ENCODE measurements around the gene ITPKC.

ITPKC gene

GRCh38 chr19:40704491-40705361 lies 12.2 kb upstream of the ITPKC start:
- TF ChIP-seq, protein P1, sequence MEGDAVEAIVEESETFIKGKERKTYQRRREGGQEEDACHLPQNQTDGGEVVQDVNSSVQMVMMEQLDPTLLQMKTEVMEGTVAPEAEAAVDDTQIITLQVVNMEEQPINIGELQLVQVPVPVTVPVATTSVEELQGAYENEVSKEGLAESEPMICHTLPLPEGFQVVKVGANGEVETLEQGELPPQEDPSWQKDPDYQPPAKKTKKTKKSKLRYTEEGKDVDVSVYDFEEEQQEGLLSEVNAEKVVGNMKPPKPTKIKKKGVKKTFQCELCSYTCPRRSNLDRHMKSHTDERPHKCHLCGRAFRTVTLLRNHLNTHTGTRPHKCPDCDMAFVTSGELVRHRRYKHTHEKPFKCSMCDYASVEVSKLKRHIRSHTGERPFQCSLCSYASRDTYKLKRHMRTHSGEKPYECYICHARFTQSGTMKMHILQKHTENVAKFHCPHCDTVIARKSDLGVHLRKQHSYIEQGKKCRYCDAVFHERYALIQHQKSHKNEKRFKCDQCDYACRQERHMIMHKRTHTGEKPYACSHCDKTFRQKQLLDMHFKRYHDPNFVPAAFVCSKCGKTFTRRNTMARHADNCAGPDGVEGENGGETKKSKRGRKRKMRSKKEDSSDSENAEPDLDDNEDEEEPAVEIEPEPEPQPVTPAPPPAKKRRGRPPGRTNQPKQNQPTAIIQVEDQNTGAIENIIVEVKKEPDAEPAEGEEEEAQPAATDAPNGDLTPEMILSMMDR (IDR thresholded peaks at IDR 0.05; ENCODE audit: borderline replicate concordance, insufficient read depth, low read depth, low read length) = no peak
- H3K4me3 ChIP-seq (ENCODE audit: low read depth, low read length) = no peak overlapping the region

GRCh38 chr19:40705362-40705651 lies 11.6 kb upstream of the ITPKC start:
- no peak overlapping the region for H3K4me3 ChIP-seq (ENCODE audit: low read depth, low read length)
- TF ChIP-seq, protein P1 (IDR thresholded peaks at IDR 0.05; ENCODE audit: borderline replicate concordance, insufficient read depth, low read depth, low read length) = no peak

GRCh38 chr19:40705950-40706619 lies 10.8 kb upstream of the ITPKC start:
- TF ChIP-seq, protein P1 (IDR thresholded peaks at IDR 0.05; ENCODE audit: borderline replicate concordance, insufficient read depth, low read depth, low read length) = no peak
- H3K4me3 ChIP-seq (ENCODE audit: low read depth, low read length) = no peak overlapping the region

- no peak overlapping the region for H3K4me3 ChIP-seq (ENCODE audit: low read depth, low read length)
- TF ChIP-seq, protein P1 (IDR thresholded peaks at IDR 0.05; ENCODE audit: borderline replicate concordance, insufficient read depth, low read depth, low read length) = no peak
Observed at GRCh38 chr19:40707615-40708014, 9.3 kb upstream of the ITPKC start.

- no peak overlapping the region for H3K4me3 ChIP-seq (ENCODE audit: low read depth, low read length)
- TF ChIP-seq, protein P1 (IDR thresholded peaks at IDR 0.05; ENCODE audit: borderline replicate concordance, insufficient read depth, low read depth, low read length) = no peak
Observed at GRCh38 chr19:40709817-40710216, 7.1 kb upstream of the ITPKC start.

GRCh38 chr19:40713939-40714338 lies 3.0 kb upstream of the ITPKC start:
- no peak overlapping the region for H3K4me3 ChIP-seq (ENCODE audit: low read depth, low read length)
- TF ChIP-seq, protein P1 (IDR thresholded peaks at IDR 0.05; ENCODE audit: borderline replicate concordance, insufficient read depth, low read depth, low read length) = no peak
